T-helper 1 cell treated with Interleukin-12 subunit alpha and Interleukin-12 subunit beta and Interleukin-4 antibody, amounts not matched to agents 30 μg/mL and 1 μg/mL, for 36 hours (primary cell): ENCODE measurements around the gene DNAH7.

ENCODE experiments used
- H3K27ac Mint-ChIP-seq: one replicate; pipeline ENCODE4 v1.8.0; 2021; ENCODE audit warnings: mild to moderate bottlenecking, mixed read lengths
- H3K27me3 Mint-ChIP-seq: one replicate; pipeline ENCODE4 v1.8.0; 2021; ENCODE audit warnings: low read depth, mixed read lengths
- H3K36me3 Mint-ChIP-seq: one replicate; pipeline ENCODE4 v1.8.0; 2021; ENCODE audit warnings: low read depth, mixed read lengths
- H3K4me1 Mint-ChIP-seq: one replicate; pipeline ENCODE4 v1.8.0; 2021; ENCODE audit warnings: low read depth, mixed read lengths
- H3K4me3 Mint-ChIP-seq: one replicate; pipeline ENCODE4 v1.8.0; 2021; ENCODE audit warnings: mild to moderate bottlenecking, moderate library complexity, mixed read lengths
- H3K9me3 Mint-ChIP-seq: one replicate; pipeline ENCODE4 v1.8.0; 2021; ENCODE audit warnings: mixed read lengths

Gene DNAH7

DNA sequence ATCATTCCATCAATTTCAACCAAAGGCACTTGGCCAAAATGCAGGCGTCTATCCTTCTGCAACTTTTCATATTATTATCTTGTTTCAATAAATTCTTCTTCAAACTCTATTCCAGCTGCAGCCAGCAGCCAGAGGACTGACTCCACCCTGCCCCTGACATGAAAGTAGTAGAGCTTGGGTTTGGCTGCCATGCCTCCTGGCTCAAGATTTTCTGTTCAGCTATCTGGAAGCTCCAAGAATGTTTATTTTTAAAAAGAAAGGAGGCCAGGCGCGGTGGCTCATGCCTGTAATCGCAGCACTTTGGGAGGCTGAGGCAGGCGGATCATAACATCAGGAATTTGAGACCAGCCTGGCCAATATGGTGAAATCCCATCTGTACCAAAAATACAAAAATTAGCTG lies 4.9 kb downstream of the DNAH7 start:
- Mint-ChIP-seq H3K4me1 (peaks cover 8% of the 10 kb centered on the region), H3K4me3 (no peak overlapping the region), H3K9me3 (no peaks in the 10 kb centered on the region), H3K36me3 (no peaks in the 10 kb centered on the region), H3K27ac (no peak overlapping the region), H3K27me3 (peaks cover 15% of the 10 kb centered on the region)

DNA sequence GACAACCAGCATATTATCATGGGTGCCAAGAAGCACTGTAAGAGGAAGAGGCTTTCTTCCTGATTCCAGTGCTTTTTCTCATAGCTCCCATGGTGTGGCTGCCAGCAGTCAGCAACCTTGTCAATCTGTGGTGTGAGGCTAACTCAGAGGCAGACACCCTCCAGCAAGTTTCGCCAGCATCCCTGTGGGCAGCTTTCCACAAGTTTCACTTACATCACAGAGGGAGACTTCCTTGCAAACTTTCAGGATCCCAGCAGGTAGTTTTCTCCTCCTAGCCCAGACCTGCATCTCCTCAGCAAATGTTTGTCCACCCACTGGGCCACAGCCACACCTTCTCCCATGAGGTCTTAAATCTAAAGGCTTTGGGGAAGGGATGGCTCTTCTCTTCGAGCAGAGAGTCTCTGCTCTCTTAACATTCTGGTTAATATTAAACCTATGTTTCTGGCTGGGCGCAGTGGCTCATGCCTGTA lies 9.1 kb downstream of the DNAH7 start:
- Mint-ChIP-seq H3K36me3 (no peaks in the 10 kb centered on the region), H3K4me3 (no peak overlapping the region), H3K4me1 (no peaks in the 10 kb centered on the region), H3K9me3 (no peaks in the 10 kb centered on the region), H3K27ac (no peak overlapping the region), H3K27me3 (peaks cover 6% of the 10 kb centered on the region)

GRCh38 chr2:196054631-196055030 lies 14.0 kb downstream of the DNAH7 start:
- Mint-ChIP-seq H3K27me3 (peaks cover 6% of the 10 kb centered on the region), H3K27ac (no peak overlapping the region), H3K9me3 (no peaks in the 10 kb centered on the region), H3K4me3 (no peak overlapping the region), H3K36me3 (no peaks in the 10 kb centered on the region), H3K4me1 (no peaks in the 10 kb centered on the region)

GRCh38 chr2:196046123-196046917 lies 22.3 kb downstream of the DNAH7 start:
- Mint-ChIP-seq H3K4me1 (peaks cover 7% of the 10 kb centered on the region), H3K9me3 (peaks cover 2% of the 10 kb centered on the region), H3K27ac (no peak overlapping the region), H3K4me3 (no peak overlapping the region), H3K36me3 (no peaks in the 10 kb centered on the region), H3K27me3 (peaks cover 23% of the 10 kb centered on the region)

DNA sequence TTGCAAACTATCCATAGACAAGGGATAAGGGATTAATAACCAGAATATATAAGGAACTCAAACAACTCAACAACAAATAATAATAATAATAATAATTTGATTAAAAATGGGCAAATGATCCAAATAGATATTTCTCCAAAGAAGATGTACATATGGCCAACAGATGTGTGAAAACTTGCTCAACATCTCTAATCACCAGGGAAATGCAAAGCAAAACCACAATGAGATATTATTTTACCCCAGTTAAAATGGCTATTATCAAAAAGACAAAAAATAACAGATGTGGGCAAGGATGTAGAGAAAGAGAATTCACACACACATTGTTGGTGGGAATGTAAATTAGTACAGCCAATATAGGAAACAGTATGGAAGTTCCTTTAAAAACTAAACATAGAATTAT lies 26.9 kb downstream of the DNAH7 start:
- H3K27me3 Mint-ChIP-seq = peaks cover 8% of the 10 kb centered on the region
- no peak overlapping the region for H3K4me3 Mint-ChIP-seq
- H3K36me3 Mint-ChIP-seq = no peaks in the 10 kb centered on the region
- H3K27ac Mint-ChIP-seq = no peak overlapping the region
- peaks cover 27% of the 10 kb centered on the region for H3K9me3 Mint-ChIP-seq
- peaks cover 7% of the 10 kb centered on the region for H3K4me1 Mint-ChIP-seq

- peaks cover 6% of the 10 kb centered on the region for H3K27me3 Mint-ChIP-seq
- no peak overlapping the region for H3K27ac Mint-ChIP-seq
- no peaks in the 10 kb centered on the region for H3K36me3 Mint-ChIP-seq
- peaks cover 27% of the 10 kb centered on the region for H3K9me3 Mint-ChIP-seq
- H3K4me3 Mint-ChIP-seq = no peak overlapping the region
- H3K4me1 Mint-ChIP-seq = no peaks in the 10 kb centered on the region
These were observed 28.4 kb downstream of the DNAH7 start for GRCh38 chr2:196040218-196040617.

DNA sequence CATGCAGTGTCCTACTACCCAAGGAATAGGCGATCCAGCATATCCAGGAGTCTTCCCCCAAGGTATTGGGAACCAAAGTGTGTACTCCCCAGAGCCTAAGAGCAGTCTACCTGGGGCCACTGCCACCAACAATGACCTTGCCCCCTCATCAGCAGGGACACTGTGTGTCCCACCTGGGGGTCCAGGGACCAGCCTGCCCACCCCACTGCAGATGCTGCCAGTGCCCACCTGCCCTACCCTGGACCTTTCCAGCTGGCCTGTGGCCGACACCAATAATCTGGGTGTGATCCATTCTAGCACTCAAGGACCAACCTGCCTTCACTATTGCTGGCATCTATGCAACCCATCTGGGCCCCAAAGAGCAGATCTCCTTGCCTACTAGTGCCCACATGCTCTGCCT lies 32.2 kb downstream of the DNAH7 start:
- Mint-ChIP-seq H3K9me3 (peaks cover 26% of the 10 kb centered on the region), H3K27me3 (no peaks in the 10 kb centered on the region), H3K36me3 (no peaks in the 10 kb centered on the region), H3K4me3 (no peak overlapping the region), H3K27ac (no peak overlapping the region), H3K4me1 (no peaks in the 10 kb centered on the region)

DNA sequence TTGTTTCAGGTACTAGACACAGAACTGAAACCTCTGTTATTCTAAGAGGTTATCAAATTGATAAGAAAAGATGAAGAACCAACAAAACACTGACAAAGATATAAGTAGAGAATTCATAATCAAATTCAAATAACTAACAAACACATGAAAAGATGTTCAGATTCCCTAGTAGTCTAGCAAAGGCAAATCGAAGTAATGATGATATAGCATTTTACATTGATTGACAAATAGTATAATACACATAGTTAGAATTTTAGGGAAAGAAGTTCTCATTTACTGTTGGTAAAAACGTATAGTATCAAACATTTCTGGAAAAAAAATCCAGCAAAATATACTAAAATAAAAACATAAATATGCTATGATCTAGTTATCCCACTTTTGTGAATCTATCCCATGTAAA lies 50.6 kb downstream of the DNAH7 start:
- Mint-ChIP-seq H3K4me1 (no peaks in the 10 kb centered on the region), H3K36me3 (no peaks in the 10 kb centered on the region), H3K9me3 (no peaks in the 10 kb centered on the region), H3K27ac (no peak overlapping the region), H3K27me3 (no peaks in the 10 kb centered on the region), H3K4me3 (no peak overlapping the region)

- no peaks in the 10 kb centered on the region for H3K27me3 Mint-ChIP-seq
- no peaks in the 10 kb centered on the region for H3K36me3 Mint-ChIP-seq
- H3K9me3 Mint-ChIP-seq = no peaks in the 10 kb centered on the region
- no peaks in the 10 kb centered on the region for H3K4me1 Mint-ChIP-seq
- H3K4me3 Mint-ChIP-seq = no peak overlapping the region
- H3K27ac Mint-ChIP-seq = no peak overlapping the region
These were observed 56.3 kb downstream of the DNAH7 start for GRCh38 chr2:196012314-196012713.

GRCh38 chr2:196000551-196000950 lies 68.1 kb downstream of the DNAH7 start:
- H3K27me3 Mint-ChIP-seq = no peaks in the 10 kb centered on the region
- no peak overlapping the region for H3K4me3 Mint-ChIP-seq
- peaks cover 2% of the 10 kb centered on the region for H3K4me1 Mint-ChIP-seq
- H3K9me3 Mint-ChIP-seq = peaks cover 4% of the 10 kb centered on the region
- no peak overlapping the region for H3K27ac Mint-ChIP-seq
- no peaks in the 10 kb centered on the region for H3K36me3 Mint-ChIP-seq

DNA sequence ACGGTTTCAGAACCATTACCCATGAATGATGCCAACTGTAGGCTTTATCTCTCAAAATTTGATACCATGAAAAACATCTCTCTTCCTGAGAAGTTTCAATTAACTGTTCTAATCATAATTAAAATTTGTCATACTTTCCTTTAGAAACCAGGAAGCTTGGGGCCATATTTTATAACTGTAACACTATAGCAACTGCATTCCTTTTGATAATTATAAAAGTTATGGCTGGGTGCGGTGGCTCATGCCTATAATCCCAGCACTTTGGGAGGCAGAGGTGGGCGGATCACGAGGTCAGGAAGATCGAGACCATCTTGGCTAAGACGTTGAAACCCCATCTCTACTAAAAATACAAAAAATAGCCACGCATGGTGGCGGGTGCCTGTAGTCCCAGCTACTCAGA lies 70.6 kb downstream of the DNAH7 start:
- Mint-ChIP-seq H3K27me3 (no peaks in the 10 kb centered on the region), H3K4me3 (no peak overlapping the region), H3K9me3 (no peaks in the 10 kb centered on the region), H3K4me1 (peaks cover 2% of the 10 kb centered on the region), H3K36me3 (no peaks in the 10 kb centered on the region), H3K27ac (no peak overlapping the region)

DNA sequence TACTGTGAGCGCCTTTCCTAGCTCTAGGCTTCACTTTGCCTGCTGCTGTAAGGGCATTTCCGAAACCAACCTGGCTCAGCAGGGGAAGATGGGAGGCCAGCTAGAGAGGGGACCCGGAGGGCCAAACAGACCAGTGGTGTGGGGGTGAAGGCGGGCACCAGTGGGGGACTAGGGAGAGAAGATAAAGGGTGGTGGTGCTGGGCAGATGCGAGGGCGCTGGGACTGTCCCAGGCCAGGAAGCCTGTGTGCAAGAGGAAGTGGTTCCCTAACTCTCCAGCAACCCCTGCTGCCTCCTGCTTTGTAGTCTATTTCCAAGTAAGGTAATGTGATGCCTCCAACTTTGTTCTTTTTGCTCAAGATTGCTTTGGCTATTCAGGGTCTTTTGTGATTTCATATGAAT lies 73.1 kb downstream of the DNAH7 start:
- Mint-ChIP-seq H3K27me3 (no peaks in the 10 kb centered on the region), H3K36me3 (no peaks in the 10 kb centered on the region), H3K4me3 (no peak overlapping the region), H3K9me3 (no peaks in the 10 kb centered on the region), H3K4me1 (peaks cover 2% of the 10 kb centered on the region), H3K27ac (no peak overlapping the region)

- Mint-ChIP-seq H3K27me3 (no peaks in the 10 kb centered on the region), H3K36me3 (no peaks in the 10 kb centered on the region), H3K9me3 (no peaks in the 10 kb centered on the region), H3K4me1 (peaks cover 2% of the 10 kb centered on the region), H3K27ac (no peak overlapping the region), H3K4me3 (no peak overlapping the region)
These were observed 75.0 kb downstream of the DNAH7 start for GRCh38 chr2:195993623-195994022.

- H3K36me3 Mint-ChIP-seq = no peaks in the 10 kb centered on the region
- no peaks in the 10 kb centered on the region for H3K4me1 Mint-ChIP-seq
- peaks cover 3% of the 10 kb centered on the region for H3K9me3 Mint-ChIP-seq
- H3K4me3 Mint-ChIP-seq = no peak overlapping the region
- no peaks in the 10 kb centered on the region for H3K27me3 Mint-ChIP-seq
- no peak overlapping the region for H3K27ac Mint-ChIP-seq
These were observed 82.9 kb downstream of the DNAH7 start for GRCh38 chr2:195985741-195986140.

DNA sequence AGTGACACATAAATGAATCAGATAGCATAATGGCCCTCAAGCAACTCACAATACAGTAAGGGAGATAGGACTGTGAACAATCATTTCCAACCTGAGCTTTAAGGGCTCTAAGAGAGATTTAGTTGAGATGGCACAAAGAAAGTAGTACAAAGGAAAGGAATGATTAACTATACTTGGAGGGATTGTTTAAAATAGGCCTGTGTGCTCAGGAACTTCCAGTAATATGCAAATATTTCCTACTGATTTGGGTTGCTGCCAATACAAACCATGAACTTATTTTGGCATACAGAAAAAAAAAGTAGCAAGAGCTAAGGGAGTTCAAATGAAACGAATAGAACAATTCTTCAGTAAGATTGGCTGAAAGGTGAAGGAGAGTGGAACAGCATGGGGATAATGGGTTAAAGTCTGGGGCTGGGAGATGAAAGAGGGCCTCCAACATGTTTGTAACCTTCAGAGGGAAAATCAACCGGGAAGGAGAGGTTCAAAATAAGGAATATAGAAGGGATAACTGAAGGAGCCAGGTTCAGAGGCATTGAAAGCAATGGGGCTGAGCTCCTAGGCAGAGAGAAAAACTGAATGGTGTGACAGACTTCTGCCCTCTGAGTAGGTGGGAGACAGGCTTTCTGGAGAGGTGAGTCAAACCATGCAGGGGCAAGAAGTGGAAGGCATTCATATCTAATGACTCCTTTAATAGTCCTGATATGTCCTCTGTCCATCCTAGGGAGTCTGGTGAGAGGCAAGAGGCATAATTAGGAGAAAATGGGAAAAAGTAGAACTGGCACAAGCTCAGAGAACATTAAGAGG lies 83.5 kb downstream of the DNAH7 start:
- no peak overlapping the region for H3K4me3 Mint-ChIP-seq

More for the DNA sequence above, 83.5 kb downstream of the DNAH7 start:
- Mint-ChIP-seq H3K4me1 (no peaks in the 10 kb centered on the region), H3K36me3 (no peaks in the 10 kb centered on the region), H3K27me3 (no peaks in the 10 kb centered on the region), H3K9me3 (peaks cover 8% of the 10 kb centered on the region), H3K27ac (no peak overlapping the region)
